ENCODE measurements around the gene DUSP22. TPM values are rescaled to one million over a fixed set of nuclear protein-coding genes. Genes with fewer than 3 reads are reported as not detected.

DUSP22 gene
- polyA plus RNA-seq, 2 of the 4 experiments (the other 2 are of a cell fraction), result 6.2 to 11.3 TPM

- TF ChIP-seq CTCF (IDR thresholded peaks at IDR 0.05), result no peak
Measured at GRCh38 chr6:332671-333070, 40.4 kb downstream of the DUSP22 start (continued).

DNA sequence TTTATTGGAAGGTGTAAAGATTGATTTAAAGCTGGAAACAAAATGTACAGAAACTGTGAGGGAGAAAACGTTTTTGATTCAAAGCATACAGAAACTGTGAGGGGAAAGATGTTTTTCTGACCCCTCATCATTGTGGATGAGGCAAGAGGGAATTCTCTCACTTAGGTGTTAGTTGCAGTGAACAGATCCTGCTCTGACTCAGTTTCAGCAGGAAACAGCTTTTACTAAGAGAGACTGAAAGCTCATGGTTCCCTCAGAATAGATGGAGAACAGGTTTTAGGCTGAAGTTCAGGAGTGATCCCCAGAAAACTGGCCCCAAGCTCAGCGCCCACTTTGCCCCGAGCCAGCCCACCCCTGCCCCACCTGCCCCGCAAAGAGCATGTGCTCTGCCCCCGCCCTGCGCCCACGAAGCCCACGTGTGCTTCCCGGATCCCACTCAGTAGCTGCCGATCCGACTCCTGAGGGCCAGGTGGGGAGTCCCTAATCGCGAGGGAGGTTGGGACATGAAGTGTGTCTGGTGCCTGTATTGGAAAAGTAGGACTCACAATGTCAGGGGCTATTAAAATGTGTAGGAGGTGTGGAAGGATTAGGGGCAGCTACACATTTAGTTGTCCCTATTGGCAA, 41.2 kb downstream of the DUSP22 start:
- H3K27ac ChIP-seq, result no peak overlapping the region
- no peak for TF ChIP-seq CBX2 (IDR thresholded peaks at IDR 0.05; ENCODE audit: borderline replicate concordance, low read depth)
- TF ChIP-seq ZC3H11A (IDR thresholded peaks at IDR 0.05), result no peak
- TF ChIP-seq NR3C1 (IDR thresholded peaks at IDR 0.05), result no peak
- TF ChIP-seq ATOH8 (CRISPR knock-in tag; IDR thresholded peaks at IDR 0.05; ENCODE audit: low read depth), result no peak
- no peak for TF ChIP-seq BHLHE40 (IDR thresholded peaks at IDR 0.05; ENCODE audit: low read depth, low read length)
- TF ChIP-seq CTCF (IDR thresholded peaks at IDR 0.05), result no peak
- TF ChIP-seq CBX8 (IDR thresholded peaks at IDR 0.05), result no peak
- no peak for TF ChIP-seq JUNB (IDR thresholded peaks at IDR 0.05)
- TF ChIP-seq KDM1A (IDR thresholded peaks at IDR 0.05; ENCODE audit: low read depth), result no peak
- no peak for TF ChIP-seq ZSCAN20 (CRISPR knock-in tag; IDR thresholded peaks at IDR 0.05)
- no peak for TF ChIP-seq ZFP36 (IDR thresholded peaks at IDR 0.05; ENCODE audit: borderline replicate concordance, partially characterized antibody)
- no peak overlapping the region for H3K4me2 ChIP-seq
- ATAC-seq, result no peak
- ChIA-PET CTCF (interaction anchor here (3.3 kb wide), 1 partner anchor 145 kb away, joined by 9 read pairs; no protein-coding TSS in a partner anchor), POLR2A (no interaction called here)
- H3K9me3 ChIP-seq, result no peaks in the 10 kb centered on the region
- no peak overlapping the region for H3K4me3 ChIP-seq
- no peak for DNase-seq (ENCODE audit: low read depth in 1 of 2, low spot score in 1 of 2)
- H3K4me1 ChIP-seq, result peaks cover 4% of the 10 kb centered on the region; the same call in 1 of the 3 replicates
- WGBS (ENCODE audit: missing lambda C conversion rate), result 79% methylated on average over 6 of the region's 13 CpGs
- no peak for FAIRE-seq

DNA sequence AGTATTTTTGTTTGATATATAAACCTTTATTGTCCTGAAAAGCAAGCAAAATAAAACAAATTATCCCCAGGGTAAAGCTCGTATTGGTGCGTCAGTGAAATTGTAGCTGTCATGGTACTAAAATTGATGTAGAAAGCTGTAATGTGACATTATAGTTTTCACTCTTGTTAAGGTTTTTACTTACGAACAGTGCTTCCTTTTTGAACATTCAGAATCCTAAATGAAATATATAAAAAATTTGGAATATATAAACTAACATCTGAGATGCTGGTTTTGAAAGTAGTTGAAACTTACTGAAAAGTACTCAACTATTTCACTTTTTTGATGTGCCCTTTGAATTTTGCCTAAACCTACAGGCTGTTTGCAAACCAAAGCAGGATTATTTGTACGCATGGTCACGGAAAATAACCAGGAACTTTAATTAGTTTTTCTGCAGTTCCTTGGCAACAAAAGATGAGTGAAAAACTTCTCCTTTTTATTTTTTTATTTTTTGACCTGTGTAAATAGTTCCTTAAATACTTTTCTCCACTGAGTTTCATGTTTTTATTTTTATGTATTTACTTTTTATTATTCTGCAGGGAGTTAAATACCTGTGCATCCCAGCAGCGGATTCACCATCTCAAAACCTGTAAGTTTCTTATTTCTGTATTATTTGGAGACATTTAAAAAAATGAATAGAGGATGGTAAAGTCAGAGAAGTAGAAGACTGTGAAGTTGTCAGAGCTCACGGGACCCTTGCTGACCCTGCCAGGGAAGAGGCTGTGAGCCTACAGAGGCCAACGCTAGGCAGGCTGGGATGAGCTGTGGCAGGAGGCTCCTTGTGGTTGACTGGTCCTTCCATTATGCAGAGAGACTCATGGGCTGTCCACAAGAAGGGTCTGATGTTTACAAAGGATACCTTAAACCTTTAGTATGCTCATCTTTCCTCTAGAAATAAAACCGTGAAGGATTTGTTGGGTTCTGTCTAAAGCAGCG, 42.5 kb downstream of the DUSP22 start:
- Histone ChIP-seq H3K4me1 (peaks cover 9% of the 10 kb centered on the region; the same call in 1 of the 3 replicates), H3K4me2 (no peak overlapping the region), H3K9me3 (no peaks in the 10 kb centered on the region), H3K27ac (no peak overlapping the region), H3K4me3 (no peak overlapping the region)
- POLR2A ChIA-PET, result no interaction called here
- no peak for ATAC-seq
- no peak for DNase-seq (ENCODE audit: low read depth in 1 of 2, low spot score in 1 of 2)
- CTCF ChIA-PET, result interaction anchor here (1.0 kb wide), 1 partner anchor 13 kb away, joined by 4 read pairs; no protein-coding TSS in a partner anchor
- 93% methylated on average over 10 of the region's 10 CpGs for WGBS (ENCODE audit: missing lambda C conversion rate)
- TF ChIP-seq CBX8 (IDR thresholded peaks at IDR 0.05), result no peak
- no peak for TF ChIP-seq CHD2 (IDR thresholded peaks at IDR 0.05; ENCODE audit: low read length, partially characterized antibody)
- no peak for TF ChIP-seq SMC3 (IDR thresholded peaks at IDR 0.05)
- no peak for TF ChIP-seq FOSB (CRISPR knock-in tag; IDR thresholded peaks at IDR 0.05)
- TF ChIP-seq ZNF302 (CRISPR knock-in tag; IDR thresholded peaks at IDR 0.05), result no peak
- no peak for TF ChIP-seq HOXB13 (CRISPR knock-in tag; IDR thresholded peaks at IDR 0.05; ENCODE audit: low read depth)
- TF ChIP-seq HOXB5 (CRISPR knock-in tag; IDR thresholded peaks at IDR 0.05), result no peak
- TF ChIP-seq MAZ (IDR thresholded peaks at IDR 0.05; ENCODE audit: borderline replicate concordance, low read depth, low read length), result no peak
- no peak for TF ChIP-seq E2F6 (IDR thresholded peaks at IDR 0.05; ENCODE audit: borderline replicate concordance, low read depth)
- no peak for TF ChIP-seq HES2 (IDR thresholded peaks at IDR 0.05)
- no peak for TF ChIP-seq MYC (IDR thresholded peaks at IDR 0.05; ENCODE audit: borderline replicate concordance, low read length)
- TF ChIP-seq USF2 (IDR thresholded peaks at IDR 0.05), result no peak
- no peak for TF ChIP-seq RNF2 (IDR thresholded peaks at IDR 0.05; ENCODE audit: borderline replicate concordance, low read depth)
- TF ChIP-seq EP300 (IDR thresholded peaks at IDR 0.05), result no peak
- no peak for FAIRE-seq
